Activated CD8-positive, alpha-beta T cell treated with anti-CD3 and anti-CD28 coated beads, Interleukin-2, amount 10 ng/mL, durations not matched to agents 7 days and 5 days (primary cell): ENCODE measurements around the gene CHST11. TPM values are rescaled to one million over a fixed set of nuclear protein-coding genes. Genes with fewer than 3 reads are reported as not detected.

Experiments
- ATAC-seq: fragments of 150-1000 bp; cut with Tn5 transposase; one replicate; pipeline ENCODE4 v1.10.0; 2021; ENCODE audit warnings: moderate library complexity
- CTCF ChIA-PET: fragments of 350-600 bp; sonication (Branson Sonifier 250); formaldehyde crosslinking; loops from one replicate; lab custom pipeline; 2021; ENCODE audit warnings: antibody characterized with exemption; lab: Charles Lee
- POLR2A ChIA-PET: fragments of 350-600 bp; sonication (Branson Sonifier 250); formaldehyde crosslinking; loops from one replicate; lab custom pipeline; 2021; ENCODE audit warnings: antibody characterized with exemption; lab: Charles Lee
- DNase-seq: peaks from one replicate; pipeline ENCODE4 v3.0.0-alpha.2; 2020
- H3K27ac Mint-ChIP-seq: one replicate; pipeline ENCODE4 v1.8.0; 2021; ENCODE audit warnings: mild to moderate bottlenecking, mixed read lengths
- H3K27me3 Mint-ChIP-seq: one replicate; pipeline ENCODE4 v1.8.0; 2021; ENCODE audit warnings: low read depth, mixed read lengths
- H3K36me3 Mint-ChIP-seq: one replicate; pipeline ENCODE4 v1.8.0; 2021; ENCODE audit warnings: low read depth, mixed read lengths
- H3K4me1 Mint-ChIP-seq: one replicate; pipeline ENCODE4 v1.8.0; 2021; ENCODE audit warnings: low read depth, mixed read lengths
- H3K4me3 Mint-ChIP-seq: one replicate; pipeline ENCODE4 v1.8.0; 2021; ENCODE audit warnings: mild to moderate bottlenecking, mixed read lengths
- H3K9me3 Mint-ChIP-seq: one replicate; pipeline ENCODE4 v1.8.0; 2022; ENCODE audit warnings: mixed read lengths; ENCODE audit not compliant: insufficient read depth
- total RNA-seq, 2 experiments: library from RNA; stranded (reverse); gene quantifications; one replicate each; pipeline ENCODE4 v1.2.3, GENCODE V29; 2021

CHST11 gene
- total RNA-seq, 2 experiments from 2014 or later = 82.1 to 85.2 TPM

- Mint-ChIP-seq H3K4me3 (no peak overlapping the region), H3K36me3 (peaks cover 30% of the 10 kb centered on the region), H3K9me3 (no peaks in the 10 kb centered on the region), H3K27me3 (no peaks in the 10 kb centered on the region), H3K27ac (no peak overlapping the region), H3K4me1 (peaks cover 79% of the 10 kb centered on the region)
- POLR2A ChIA-PET = no interaction called here
- CTCF ChIA-PET = interaction anchor here (0.8 kb wide), 1 partner anchor 196 kb away, joined by 3 read pairs; no protein-coding TSS in a partner anchor
- ATAC-seq = no peak
- DNase-seq = no peak
These were observed 120.8 kb downstream of the CHST11 start for GRCh38 chr12:104577581-104577981.

- ChIA-PET CTCF (interaction anchor here (3.1 to 3.8 kb wide), 2 partner anchors 10 to 197 kb away, joined by 18 to 26 read pairs; no protein-coding TSS in a partner anchor), POLR2A (interaction anchor here (0.6 kb wide), 1 partner anchor 136 kb away, joined by 3 read pairs; no protein-coding TSS in a partner anchor)
- peaks cover 25% of the 10 kb centered on the region for H3K36me3 Mint-ChIP-seq
- H3K9me3 Mint-ChIP-seq = no peaks in the 10 kb centered on the region
- ATAC-seq = no peak
- peaks cover 85% of the 10 kb centered on the region for H3K4me1 Mint-ChIP-seq
- DNase-seq = no peak
- H3K27ac Mint-ChIP-seq = no peak overlapping the region
- no peaks in the 10 kb centered on the region for H3K27me3 Mint-ChIP-seq
- no peak overlapping the region for H3K4me3 Mint-ChIP-seq
These were observed 121.7 kb downstream of the CHST11 start for GRCh38 chr12:104578453-104578852.

- DNase-seq = no peak
- CTCF ChIA-PET = interaction anchor here (1.2 to 3.8 kb wide), 5 partner anchors 11 to 198 kb away, joined by 3 to 26 read pairs (median 4); no protein-coding TSS in a partner anchor
- Mint-ChIP-seq H3K27me3 (no peaks in the 10 kb centered on the region), H3K9me3 (no peaks in the 10 kb centered on the region), H3K27ac (no peak overlapping the region), H3K4me1 (peaks cover 82% of the 10 kb centered on the region), H3K36me3 (peaks cover 28% of the 10 kb centered on the region), H3K4me3 (peak overlapping the region; percentile 9)
- no peak for ATAC-seq
- POLR2A ChIA-PET = interaction anchor here (0.6 to 1.6 kb wide), 2 partner anchors 10 to 79 kb away, joined by 3 to 7 read pairs; no protein-coding TSS in a partner anchor
These were observed 123.2 kb downstream of the CHST11 start for GRCh38 chr12:104579718-104580495.

GRCh38 chr12:104581005-104581570 is 124.3 kb downstream of the CHST11 start:
- peaks cover 28% of the 10 kb centered on the region for H3K36me3 Mint-ChIP-seq
- no peaks in the 10 kb centered on the region for H3K9me3 Mint-ChIP-seq
- no peaks in the 10 kb centered on the region for H3K27me3 Mint-ChIP-seq
- H3K27ac Mint-ChIP-seq = peak overlapping the region; percentile 22
- DNase-seq (no peak), ATAC-seq (no peak)
- H3K4me3 Mint-ChIP-seq = no peak overlapping the region
- POLR2A ChIA-PET = no interaction called here
- CTCF ChIA-PET = interaction anchor here (1.2 to 3.8 kb wide), 5 partner anchors 13 to 199 kb away, joined by 3 to 26 read pairs (median 4); no protein-coding TSS in a partner anchor
- peaks cover 75% of the 10 kb centered on the region for H3K4me1 Mint-ChIP-seq

- Mint-ChIP-seq H3K36me3 (peaks cover 24% of the 10 kb centered on the region), H3K27ac (no peak overlapping the region), H3K27me3 (no peaks in the 10 kb centered on the region), H3K4me3 (no peak overlapping the region), H3K9me3 (no peaks in the 10 kb centered on the region), H3K4me1 (peaks cover 60% of the 10 kb centered on the region)
- POLR2A ChIA-PET = no interaction called here
- DNase-seq = no peak
- CTCF ChIA-PET = interaction anchor here (1.0 to 1.9 kb wide), 3 partner anchors 14 to 110 kb away, joined by 3 to 12 read pairs (median 4); no protein-coding TSS in a partner anchor
- ATAC-seq = no peak
These were observed 126.0 kb downstream of the CHST11 start for GRCh38 chr12:104582739-104583138.

GRCh38 chr12:104583301-104583700 is 126.6 kb downstream of the CHST11 start:
- Mint-ChIP-seq H3K36me3 (peaks cover 25% of the 10 kb centered on the region), H3K4me3 (no peak overlapping the region), H3K27ac (no peak overlapping the region), H3K4me1 (peaks cover 58% of the 10 kb centered on the region), H3K27me3 (no peaks in the 10 kb centered on the region), H3K9me3 (no peaks in the 10 kb centered on the region)
- ChIA-PET POLR2A (no interaction called here), CTCF (interaction anchor here (1.0 to 1.9 kb wide), 3 partner anchors 14 to 110 kb away, joined by 3 to 12 read pairs (median 4); no protein-coding TSS in a partner anchor)
- ATAC-seq (no peak), DNase-seq (no peak)

- H3K36me3 Mint-ChIP-seq = peaks cover 37% of the 10 kb centered on the region
- ATAC-seq (no peak), DNase-seq (no peak)
- H3K9me3 Mint-ChIP-seq = no peaks in the 10 kb centered on the region
- ChIA-PET POLR2A (no interaction called here), CTCF (no interaction called here)
- H3K27ac Mint-ChIP-seq = no peak overlapping the region
- peaks cover 45% of the 10 kb centered on the region for H3K4me1 Mint-ChIP-seq
- no peaks in the 10 kb centered on the region for H3K27me3 Mint-ChIP-seq
- H3K4me3 Mint-ChIP-seq = no peak overlapping the region
These were observed 128.8 kb downstream of the CHST11 start for GRCh38 chr12:104585448-104586055.

- Mint-ChIP-seq H3K4me1 (peaks cover 44% of the 10 kb centered on the region), H3K36me3 (peaks cover 42% of the 10 kb centered on the region), H3K27ac (no peak overlapping the region), H3K4me3 (no peak overlapping the region), H3K27me3 (no peaks in the 10 kb centered on the region), H3K9me3 (no peaks in the 10 kb centered on the region)
- POLR2A ChIA-PET = no interaction called here
- CTCF ChIA-PET = interaction anchor here (1.3 kb wide), 1 partner anchor 205 kb away, joined by 3 read pairs; no protein-coding TSS in a partner anchor
- ATAC-seq = no peak
- no peak for DNase-seq
These were observed 129.7 kb downstream of the CHST11 start for GRCh38 chr12:104586351-104586919.

- no peak for DNase-seq
- Mint-ChIP-seq H3K36me3 (peaks cover 39% of the 10 kb centered on the region), H3K9me3 (no peaks in the 10 kb centered on the region), H3K27me3 (no peaks in the 10 kb centered on the region), H3K4me3 (no peak overlapping the region), H3K27ac (peak overlapping the region; percentile 34), H3K4me1 (peaks cover 26% of the 10 kb centered on the region)
- ATAC-seq = no peak
- ChIA-PET CTCF (no interaction called here), POLR2A (no interaction called here)
These were observed 131.5 kb downstream of the CHST11 start for GRCh38 chr12:104588047-104588920.

- peaks cover 36% of the 10 kb centered on the region for H3K36me3 Mint-ChIP-seq
- no peak for ATAC-seq
- H3K9me3 Mint-ChIP-seq = no peaks in the 10 kb centered on the region
- no peak overlapping the region for H3K4me3 Mint-ChIP-seq
- no peak for DNase-seq
- no peak overlapping the region for H3K27ac Mint-ChIP-seq
- POLR2A ChIA-PET = no interaction called here
- peaks cover 19% of the 10 kb centered on the region for H3K4me1 Mint-ChIP-seq
- H3K27me3 Mint-ChIP-seq = no peaks in the 10 kb centered on the region
- CTCF ChIA-PET = no interaction called here
These were observed 132.3 kb downstream of the CHST11 start for GRCh38 chr12:104588921-104589590.
